AG08396 (cell line): Measurements from ENCODE around the gene NIN.
"Not testable (repeated sequence)": the region's sequence is repeated elsewhere in the genome, so short reads cannot be mapped to it uniquely, and the experiment has no call there.

Experiments used
- DNase-seq: peaks from one replicate; pipeline ENCODE4 v3.0.0; 2012; ENCODE audit warnings: low spot score, mixed read lengths

The NIN gene

GRCh38 chr14:50820786-50821509 lies 10.0 kb downstream of the NIN start:
- no peak for DNase-seq

GRCh38 chr14:50819303-50819702 lies 11.7 kb downstream of the NIN start:
- DNase-seq, result not testable (repeated sequence)

GRCh38 chr14:50816395-50817047 lies 14.4 kb downstream of the NIN start:
- DNase-seq, result no peak

- DNase-seq, result not testable (repeated sequence)
Observed at GRCh38 chr14:50815526-50815925, 15.4 kb downstream of the NIN start.

GRCh38 chr14:50815058-50815457 lies 15.9 kb downstream of the NIN start:
- not testable (repeated sequence) for DNase-seq

- DNase-seq, result no peak
Observed at GRCh38 chr14:50814161-50814560, 16.8 kb downstream of the NIN start.

GRCh38 chr14:50813544-50813863 lies 17.5 kb downstream of the NIN start:
- DNase-seq, result no peak

GRCh38 chr14:50812856-50813543 lies 18.0 kb downstream of the NIN start:
- DNase-seq, result no peak

GRCh38 chr14:50812180-50812579 lies 18.8 kb downstream of the NIN start:
- DNase-seq, result no peak

GRCh38 chr14:50808053-50808452 lies 22.9 kb downstream of the NIN start:
- DNase-seq, result no peak

- no peak for DNase-seq
Observed at GRCh38 chr14:50806241-50806933, 24.6 kb downstream of the NIN start.

GRCh38 chr14:50805396-50805795 lies 25.6 kb downstream of the NIN start:
- DNase-seq, result no peak

- peak; percentile 53 for DNase-seq
Observed at GRCh38 chr14:50804181-50804721, 26.7 kb downstream of the NIN start.

GRCh38 chr14:50801706-50802105 lies 29.3 kb downstream of the NIN start:
- peak; percentile 13 for DNase-seq

GRCh38 chr14:50800032-50800431 lies 30.9 kb downstream of the NIN start:
- DNase-seq, result no peak

GRCh38 chr14:50798048-50798421 lies 32.9 kb downstream of the NIN start:
- DNase-seq, result no peak

GRCh38 chr14:50797250-50798047 lies 33.5 kb downstream of the NIN start:
- DNase-seq, result no peak

GRCh38 chr14:50796390-50796789 lies 34.6 kb downstream of the NIN start:
- no peak for DNase-seq

GRCh38 chr14:50795909-50796308 lies 35.1 kb downstream of the NIN start:
- DNase-seq, result no peak

- DNase-seq, result no peak
Observed at GRCh38 chr14:50795142-50795541, 35.8 kb downstream of the NIN start.

GRCh38 chr14:50794068-50794645 lies 36.8 kb downstream of the NIN start:
- DNase-seq, result no peak
